ENCODE data around the gene PAIP2B. TPM values are rescaled to one million over a fixed set of nuclear protein-coding genes. Genes with fewer than 3 reads are reported as not detected.

Gene PAIP2B
- 4.4 TPM for polyA plus RNA-seq (2013)

- peaks cover 0 to 6% (median 0%) of the 10 kb centered on the region in 5 experiments for H3K9me3 ChIP-seq (ENCODE audit: control extremely low read depth in 1 of 5, control insufficient read depth in 4 of 5, insufficient read depth in 2 of 5, low read depth in 1 of 5, low read length in 4 of 5)
- H3K4me1 ChIP-seq (ENCODE audit: control extremely low read depth in 1 of 4, control insufficient read depth in 4 of 4, insufficient read depth in 4 of 4, low read length in 3 of 4), result peaks cover 6 to 25% (median 17%) of the 10 kb centered on the region in 4 experiments
- H3K27ac ChIP-seq (ENCODE audit: insufficient read depth in 1 of 2, low read depth in 1 of 2, low read length in 2 of 2, poor library complexity in 1 of 2, severe bottlenecking in 2 of 2), result peak within 1 kb of the TSS; percentile 10 to 62
- DNase-seq, result peak; percentile 99 to 100 (median 100)
- no peaks in the 10 kb centered on the region for H3K27me3 ChIP-seq (replicated peaks in 2 of 5; ENCODE audit: control insufficient read depth in 4 of 5, insufficient read depth in 5 of 5, low read length in 4 of 5)
- H3K36me3 ChIP-seq (ENCODE audit: control insufficient read depth in 4 of 4, insufficient read depth in 4 of 4, low read length in 3 of 4), result no peaks in the 10 kb centered on the region
- ChIA-PET CTCF (interaction anchor here (0.8 to 1.3 kb wide), 4 partner anchors 21 to 51 kb away, joined by 3 to 4 read pairs (median 3); no protein-coding TSS in a partner anchor), POLR2A (interaction anchor here (0.6 to 0.7 kb wide), 3 partner anchors 12 to 303 kb away, joined by 3 to 4 read pairs (median 3); no protein-coding TSS in a partner anchor)
- under 1% methylated on average over 25 of the region's 30 CpGs for WGBS (ENCODE audit: insufficient coverage)
- H3K4me3 ChIP-seq (ENCODE audit: control insufficient read depth in 1 of 7, extremely low read depth in 1 of 7, insufficient read depth in 4 of 7, low read depth in 2 of 7, low read length in 6 of 7), result peak within 1 kb of the TSS; percentile 60 to 90 (median 77)
Measured at GRCh38 chr2:71226965-71227560, at the start of gene PAIP2B. PAIP2B (minus strand) TSS chr2:71227103; CDS start chr2:71202589, 24,514 bp downstream.

DNA sequence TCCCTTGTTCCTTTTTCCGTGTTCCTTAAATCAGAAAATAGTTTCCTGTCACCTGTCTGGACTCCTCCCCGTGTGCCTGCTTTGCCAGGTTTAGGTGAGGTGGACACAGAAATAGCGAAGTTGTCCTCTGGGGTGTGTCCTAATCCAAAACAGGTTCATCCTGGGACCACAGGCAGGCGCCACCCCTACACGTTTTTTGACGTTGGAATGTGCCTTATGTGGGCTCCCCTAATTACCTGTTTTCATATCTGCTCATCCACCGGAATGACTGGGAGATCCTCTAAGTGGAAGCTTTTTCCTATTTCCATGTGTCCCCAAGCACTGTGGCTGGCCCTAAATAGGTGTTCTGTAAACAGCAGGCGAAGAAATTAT is 49.0 kb upstream of the PAIP2B start:
- H3K4me1 ChIP-seq (ENCODE audit: control extremely low read depth in 1 of 4, control insufficient read depth in 4 of 4, insufficient read depth in 4 of 4, low read length in 3 of 4), result peaks cover 4 to 26% (median 16%) of the 10 kb centered on the region in 4 experiments
- CTCF ChIA-PET, result interaction anchor here (1.2 to 1.7 kb wide), 3 partner anchors 22 to 120 kb away, joined by 3 to 5 read pairs (median 3); partner anchors contain the start of gene PAIP2B

GRCh38 chr2:71269511-71270090 is 42.7 kb upstream of the PAIP2B start:
- Histone ChIP-seq H3K36me3 (ENCODE audit: control insufficient read depth in 4 of 4, insufficient read depth in 4 of 4, low read length in 3 of 4) (no peaks in the 10 kb centered on the region), H3K27ac (ENCODE audit: insufficient read depth in 1 of 2, low read depth in 1 of 2, low read length in 2 of 2, poor library complexity in 1 of 2, severe bottlenecking in 2 of 2) (no peak overlapping the region), H3K4me1 (ENCODE audit: control extremely low read depth in 1 of 4, control insufficient read depth in 4 of 4, insufficient read depth in 4 of 4, low read length in 3 of 4) (no peaks in the 10 kb centered on the region), H3K4me3 (ENCODE audit: control insufficient read depth in 1 of 7, extremely low read depth in 1 of 7, insufficient read depth in 4 of 7, low read depth in 2 of 7, low read length in 6 of 7) (no peak overlapping the region), H3K9me3 (ENCODE audit: control extremely low read depth in 1 of 5, control insufficient read depth in 4 of 5, insufficient read depth in 2 of 5, low read depth in 1 of 5, low read length in 4 of 5) (peaks cover 0 to 2% (median 0%) of the 10 kb centered on the region in 5 experiments), H3K27me3 (replicated peaks in 2 of 5; ENCODE audit: control insufficient read depth in 4 of 5, insufficient read depth in 5 of 5, low read length in 4 of 5) (no peaks in the 10 kb centered on the region)
- DNase-seq, result no peak
- ChIA-PET POLR2A (no interaction called here), CTCF (no interaction called here)
- 92% methylated on average over 9 of the region's 9 CpGs for WGBS (ENCODE audit: insufficient coverage)

More for the DNA sequence above, 49.0 kb upstream of the PAIP2B start:
- Histone ChIP-seq H3K27ac (ENCODE audit: insufficient read depth in 1 of 2, low read depth in 1 of 2, low read length in 2 of 2, poor library complexity in 1 of 2, severe bottlenecking in 2 of 2) (no peak overlapping the region), H3K27me3 (replicated peaks in 2 of 5; ENCODE audit: control insufficient read depth in 4 of 5, insufficient read depth in 5 of 5, low read length in 4 of 5) (peaks cover 0 to 3% (median 0%) of the 10 kb centered on the region in 5 experiments), H3K9me3 (ENCODE audit: control extremely low read depth in 1 of 5, control insufficient read depth in 4 of 5, insufficient read depth in 2 of 5, low read depth in 1 of 5, low read length in 4 of 5) (peaks cover 0 to 2% (median 0%) of the 10 kb centered on the region in 5 experiments), H3K4me3 (ENCODE audit: control insufficient read depth in 1 of 7, extremely low read depth in 1 of 7, insufficient read depth in 4 of 7, low read depth in 2 of 7, low read length in 6 of 7) (peak overlapping the region in 5 of 7 experiments; percentile 26 to 88 (median 81)), H3K36me3 (ENCODE audit: control insufficient read depth in 4 of 4, insufficient read depth in 4 of 4, low read length in 3 of 4) (no peaks in the 10 kb centered on the region)
- POLR2A ChIA-PET, result interaction anchor here (0.8 kb wide), 1 partner anchor 56 kb away, joined by 3 read pairs; the partner anchor contains the start of gene ZNF638
- DNase-seq, result no peak
- WGBS (ENCODE audit: insufficient coverage), result 24% methylated on average over 8 of the region's 8 CpGs

- POLR2A ChIA-PET, result no interaction called here
- H3K27ac ChIP-seq (ENCODE audit: insufficient read depth in 1 of 2, low read depth in 1 of 2, low read length in 2 of 2, poor library complexity in 1 of 2, severe bottlenecking in 2 of 2), result no peak overlapping the region
- WGBS (ENCODE audit: insufficient coverage), result 100% methylated on average over 4 of the region's 6 CpGs
- H3K36me3 ChIP-seq (ENCODE audit: control insufficient read depth in 4 of 4, insufficient read depth in 4 of 4, low read length in 3 of 4), result no peaks in the 10 kb centered on the region
- no peak overlapping the region for H3K4me3 ChIP-seq (ENCODE audit: control insufficient read depth in 1 of 7, extremely low read depth in 1 of 7, insufficient read depth in 4 of 7, low read depth in 2 of 7, low read length in 6 of 7)
- no peak for DNase-seq
- CTCF ChIA-PET, result no interaction called here
- no peaks in the 10 kb centered on the region for H3K4me1 ChIP-seq (ENCODE audit: control extremely low read depth in 1 of 4, control insufficient read depth in 4 of 4, insufficient read depth in 4 of 4, low read length in 3 of 4)
- H3K9me3 ChIP-seq (ENCODE audit: control extremely low read depth in 1 of 5, control insufficient read depth in 4 of 5, insufficient read depth in 2 of 5, low read depth in 1 of 5, low read length in 4 of 5), result no peaks in the 10 kb centered on the region
- H3K27me3 ChIP-seq (replicated peaks in 2 of 5; ENCODE audit: control insufficient read depth in 4 of 5, insufficient read depth in 5 of 5, low read length in 4 of 5), result peaks cover 0 to 2% (median 0%) of the 10 kb centered on the region in 5 experiments
Measured at GRCh38 chr2:71263386-71263785, 36.5 kb upstream of the PAIP2B start.

DNA sequence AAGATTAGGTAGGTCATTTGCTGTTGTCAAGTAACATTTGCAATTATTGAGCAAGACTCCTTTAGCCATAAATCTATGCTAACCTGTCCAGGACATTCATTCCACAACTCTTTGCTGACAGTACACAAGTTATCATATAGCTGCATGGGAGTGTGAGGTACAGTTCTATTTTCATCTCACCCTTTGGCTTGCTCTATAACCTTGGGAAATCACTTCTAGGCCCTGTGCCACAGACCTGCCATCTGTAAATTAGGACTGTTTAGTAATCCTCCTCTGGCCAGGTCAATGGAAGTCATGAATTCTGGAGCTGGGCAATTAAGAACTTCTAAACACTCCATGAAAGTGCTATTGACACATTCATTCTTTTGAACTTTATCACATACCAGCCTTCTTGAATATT is 34.6 kb upstream of the PAIP2B start:
- no peak overlapping the region for H3K4me3 ChIP-seq (ENCODE audit: control insufficient read depth in 1 of 7, extremely low read depth in 1 of 7, insufficient read depth in 4 of 7, low read depth in 2 of 7, low read length in 6 of 7)
- H3K4me1 ChIP-seq (ENCODE audit: control extremely low read depth in 1 of 4, control insufficient read depth in 4 of 4, insufficient read depth in 4 of 4, low read length in 3 of 4), result no peaks in the 10 kb centered on the region
- DNase-seq, result no peak
- H3K9me3 ChIP-seq (ENCODE audit: control extremely low read depth in 1 of 5, control insufficient read depth in 4 of 5, insufficient read depth in 2 of 5, low read depth in 1 of 5, low read length in 4 of 5), result no peaks in the 10 kb centered on the region
- POLR2A ChIA-PET, result no interaction called here
- no peak overlapping the region for H3K27ac ChIP-seq (ENCODE audit: insufficient read depth in 1 of 2, low read depth in 1 of 2, low read length in 2 of 2, poor library complexity in 1 of 2, severe bottlenecking in 2 of 2)
- H3K36me3 ChIP-seq (ENCODE audit: control insufficient read depth in 4 of 4, insufficient read depth in 4 of 4, low read length in 3 of 4), result no peaks in the 10 kb centered on the region
- H3K27me3 ChIP-seq (replicated peaks in 2 of 5; ENCODE audit: control insufficient read depth in 4 of 5, insufficient read depth in 5 of 5, low read length in 4 of 5), result peaks cover 0 to 4% (median 2%) of the 10 kb centered on the region in 5 experiments
- CTCF ChIA-PET, result no interaction called here

DNA sequence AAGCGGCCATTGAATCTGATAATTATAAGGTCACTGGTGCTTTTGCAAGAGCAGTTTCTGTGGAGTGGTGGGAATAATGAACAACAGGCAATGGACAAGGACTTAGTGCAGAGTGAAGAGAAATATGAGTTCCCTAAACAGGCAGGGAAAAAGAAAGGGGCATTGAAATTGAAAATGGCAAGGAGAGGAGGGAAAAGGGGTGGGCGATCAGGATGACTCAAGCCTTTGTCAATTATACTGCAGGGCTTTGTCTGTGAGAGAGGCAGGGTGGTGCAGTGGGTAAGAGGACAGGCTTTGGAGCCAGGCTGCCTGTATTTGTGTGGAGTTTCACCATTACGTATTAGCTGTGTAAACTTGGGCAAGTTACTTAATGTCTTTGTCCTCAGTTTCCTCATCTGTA is 29.5 kb upstream of the PAIP2B start:
- ChIA-PET CTCF (no interaction called here), POLR2A (no interaction called here)
- 93% methylated on average over 3 of the region's 3 CpGs for WGBS (ENCODE audit: insufficient coverage)
- no peaks in the 10 kb centered on the region for H3K36me3 ChIP-seq (ENCODE audit: control insufficient read depth in 4 of 4, insufficient read depth in 4 of 4, low read length in 3 of 4)
- H3K27ac ChIP-seq (ENCODE audit: insufficient read depth in 1 of 2, low read depth in 1 of 2, low read length in 2 of 2, poor library complexity in 1 of 2, severe bottlenecking in 2 of 2), result no peak overlapping the region
- peaks cover 0 to 1% (median 0%) of the 10 kb centered on the region in 5 experiments for H3K9me3 ChIP-seq (ENCODE audit: control extremely low read depth in 1 of 5, control insufficient read depth in 4 of 5, insufficient read depth in 2 of 5, low read depth in 1 of 5, low read length in 4 of 5)
- no peak for DNase-seq
- H3K4me3 ChIP-seq (ENCODE audit: control insufficient read depth in 1 of 7, extremely low read depth in 1 of 7, insufficient read depth in 4 of 7, low read depth in 2 of 7, low read length in 6 of 7), result no peak overlapping the region
- peaks cover 0 to 2% (median 2%) of the 10 kb centered on the region in 5 experiments for H3K27me3 ChIP-seq (replicated peaks in 2 of 5; ENCODE audit: control insufficient read depth in 4 of 5, insufficient read depth in 5 of 5, low read length in 4 of 5)
- no peaks in the 10 kb centered on the region for H3K4me1 ChIP-seq (ENCODE audit: control extremely low read depth in 1 of 4, control insufficient read depth in 4 of 4, insufficient read depth in 4 of 4, low read length in 3 of 4)

DNA sequence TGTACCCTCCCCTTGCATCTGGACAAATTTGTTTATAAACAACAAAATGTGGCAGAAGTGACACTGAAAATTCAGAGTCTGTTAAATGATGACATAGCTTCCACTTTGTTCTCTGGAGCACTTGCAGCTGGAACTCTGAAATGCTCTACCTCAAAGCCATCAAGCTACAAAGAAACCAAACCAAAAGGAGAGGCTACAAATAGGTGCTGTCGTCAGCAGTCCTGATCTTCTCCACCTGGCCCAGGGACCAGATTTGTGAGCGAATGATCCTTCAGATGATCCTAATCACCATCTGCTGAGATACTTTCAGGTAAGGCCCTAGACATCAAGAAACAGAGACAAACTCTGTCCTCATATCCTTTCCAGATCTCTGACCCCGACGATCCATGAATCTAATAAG is 27.9 kb upstream of the PAIP2B start:
- DNase-seq, result no peak
- POLR2A ChIA-PET, result interaction anchor here (0.7 kb wide), 1 partner anchor 249 kb away, joined by 3 read pairs; no protein-coding TSS in a partner anchor
- no peak overlapping the region for H3K27ac ChIP-seq (ENCODE audit: insufficient read depth in 1 of 2, low read depth in 1 of 2, low read length in 2 of 2, poor library complexity in 1 of 2, severe bottlenecking in 2 of 2)
- H3K27me3 ChIP-seq (replicated peaks in 2 of 5; ENCODE audit: control insufficient read depth in 4 of 5, insufficient read depth in 5 of 5, low read length in 4 of 5), result peaks cover 0 to 2% (median 2%) of the 10 kb centered on the region in 5 experiments
- H3K36me3 ChIP-seq (ENCODE audit: control insufficient read depth in 4 of 4, insufficient read depth in 4 of 4, low read length in 3 of 4), result no peaks in the 10 kb centered on the region
- H3K4me3 ChIP-seq (ENCODE audit: control insufficient read depth in 1 of 7, extremely low read depth in 1 of 7, insufficient read depth in 4 of 7, low read depth in 2 of 7, low read length in 6 of 7), result no peak overlapping the region
- peaks cover 0 to 8% (median 0%) of the 10 kb centered on the region in 5 experiments for H3K9me3 ChIP-seq (ENCODE audit: control extremely low read depth in 1 of 5, control insufficient read depth in 4 of 5, insufficient read depth in 2 of 5, low read depth in 1 of 5, low read length in 4 of 5)
- no peaks in the 10 kb centered on the region for H3K4me1 ChIP-seq (ENCODE audit: control extremely low read depth in 1 of 4, control insufficient read depth in 4 of 4, insufficient read depth in 4 of 4, low read length in 3 of 4)
- CTCF ChIA-PET, result no interaction called here
- WGBS (ENCODE audit: insufficient coverage), result 100% methylated on average over 2 of the region's 4 CpGs
